ENCODE measurements around the gene KIF26B.

DNA sequence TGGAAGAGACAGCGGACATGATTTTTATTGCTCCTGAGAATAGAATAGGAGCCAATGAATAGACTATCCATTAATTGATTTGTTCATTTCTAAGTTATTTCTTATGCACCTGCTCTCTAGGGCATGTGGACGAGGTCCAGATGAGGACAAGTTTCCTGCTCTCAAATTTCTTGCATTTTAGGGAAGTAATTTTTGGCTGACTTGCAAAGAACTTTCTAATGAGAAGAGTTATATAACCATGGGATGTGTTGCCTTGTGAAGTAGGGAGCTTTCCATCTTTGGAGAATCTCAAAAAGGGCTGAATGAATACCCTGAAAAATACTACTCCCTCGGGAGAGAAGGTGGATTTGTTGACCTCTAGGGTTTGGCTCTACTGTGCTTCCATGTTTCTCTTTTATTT lies 243.0 kb downstream of the KIF26B start:
- no peak for TF ChIP-seq CTCF (conservative IDR thresholded peaks at IDR 0.05; ENCODE audit: low read length)
- no peak for TF ChIP-seq EZH2phosphoT487 (IDR thresholded peaks at IDR 0.05; ENCODE audit: borderline replicate concordance, low read depth, low read length)

Measured in OCI-LY7 (cell line).